ENCODE measurements around the gene FERMT1.

- TF ChIP-seq CTCF (IDR thresholded peaks at IDR 0.05) (no peak), POLR2A (IDR thresholded peaks at IDR 0.05) (no peak)
Observed at GRCh38 chr20:6108330-6108729, 14.5 kb downstream of the FERMT1 start.
